ENCODE data around the gene CSNK2A3.

Gene CSNK2A3

DNA sequence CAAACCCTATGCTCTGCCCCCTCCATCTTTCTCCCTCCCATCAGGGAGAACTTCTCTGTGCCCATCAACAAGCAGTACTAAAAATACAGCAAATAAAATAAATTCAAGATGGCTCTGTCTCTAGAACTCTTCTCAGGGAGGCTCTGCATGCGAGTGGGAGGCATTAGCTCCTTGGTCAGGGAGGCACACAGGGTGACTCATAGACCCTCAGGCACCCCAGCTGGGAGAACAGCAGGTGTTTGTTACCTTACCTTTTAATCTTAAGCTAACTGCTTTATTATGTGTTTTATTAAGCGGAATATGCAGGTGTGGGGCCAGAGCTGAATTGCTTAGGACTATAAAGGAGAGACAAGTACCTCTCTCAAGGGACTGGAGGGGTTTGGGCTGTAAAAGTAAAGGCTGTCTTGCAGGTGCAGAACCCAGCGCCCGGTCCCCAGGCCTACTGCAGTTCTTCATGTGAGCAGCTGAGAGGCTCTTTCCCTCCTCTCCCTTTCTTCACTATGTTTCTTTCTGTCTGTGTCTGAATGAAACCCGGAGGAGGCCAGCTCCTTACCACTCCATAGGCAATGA lies 20.8 kb downstream of the CSNK2A3 start:
- no peak for DNase-seq

DNA sequence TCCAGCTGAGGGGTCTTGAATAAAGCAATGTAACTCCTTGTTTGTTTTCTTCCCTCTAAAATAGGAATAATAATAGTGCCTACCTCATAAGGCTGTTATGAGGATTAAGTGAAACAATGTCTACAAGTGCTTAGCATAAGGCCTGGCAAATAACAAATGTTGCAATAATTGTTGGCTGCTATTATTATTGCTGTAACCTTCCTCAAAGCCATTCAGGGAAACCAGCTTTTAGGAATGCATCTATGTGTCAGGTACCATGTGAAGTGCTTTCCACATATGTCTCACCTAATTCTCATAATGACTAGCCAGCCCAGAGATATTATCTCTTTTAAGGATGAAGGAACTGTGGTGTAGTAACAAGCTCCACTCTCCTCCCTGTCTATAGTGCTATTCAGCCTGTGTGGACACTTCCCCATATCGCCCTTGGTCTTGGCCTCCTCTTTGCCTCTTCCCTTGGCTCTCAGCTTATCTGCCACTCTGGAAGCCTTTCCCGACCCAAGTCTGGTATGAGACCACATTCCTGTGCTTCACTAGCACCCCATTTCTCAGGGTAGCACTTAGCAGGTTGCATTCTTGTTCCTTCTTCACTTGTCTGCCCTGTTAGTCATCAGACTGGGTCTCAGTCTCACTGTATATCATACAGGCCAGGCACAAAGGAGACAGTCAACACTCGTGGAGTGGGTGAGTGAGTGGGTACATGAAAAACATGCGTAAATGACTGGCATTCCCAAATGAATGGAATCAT lies 23.8 kb downstream of the CSNK2A3 start:
- DNase-seq, result no peak

DNA sequence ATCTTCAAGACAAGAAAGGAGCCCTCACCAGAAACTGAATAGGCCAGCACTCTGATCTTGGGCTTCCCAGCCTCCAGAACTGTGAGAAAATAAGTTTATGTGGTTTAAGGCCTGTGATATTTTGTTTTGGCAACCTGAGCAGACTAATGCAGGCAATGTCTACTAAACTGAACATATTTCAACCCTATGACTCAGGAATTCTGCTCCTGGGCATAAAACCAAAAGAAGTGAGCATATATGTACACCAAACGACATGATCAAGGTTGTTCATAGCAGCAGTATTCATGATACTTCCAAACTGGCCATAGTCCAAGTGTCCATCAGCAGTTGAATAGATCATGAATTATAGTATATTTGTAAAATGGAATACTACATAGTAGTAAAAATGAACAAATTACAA lies 29.0 kb downstream of the CSNK2A3 start:
- no peak for DNase-seq

DNA sequence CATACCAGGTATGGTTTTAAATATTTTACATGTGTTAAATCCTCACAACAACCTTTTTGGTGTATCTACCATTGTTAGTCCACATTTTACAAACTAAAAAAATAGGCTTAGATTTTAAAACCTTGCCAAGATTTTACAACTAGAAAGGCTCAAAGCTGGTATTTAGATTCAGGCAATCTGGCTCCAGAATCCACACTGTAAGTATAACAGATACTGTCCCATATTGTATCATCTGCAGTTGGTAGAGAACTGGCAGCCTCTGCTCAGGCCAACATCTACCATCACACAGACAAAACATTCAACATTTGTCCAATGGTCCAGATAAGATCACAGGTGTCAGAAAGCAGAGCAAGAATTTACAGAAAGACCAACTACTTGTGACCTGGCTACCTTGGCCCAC lies 30.9 kb downstream of the CSNK2A3 start:
- no peak for DNase-seq

DNA sequence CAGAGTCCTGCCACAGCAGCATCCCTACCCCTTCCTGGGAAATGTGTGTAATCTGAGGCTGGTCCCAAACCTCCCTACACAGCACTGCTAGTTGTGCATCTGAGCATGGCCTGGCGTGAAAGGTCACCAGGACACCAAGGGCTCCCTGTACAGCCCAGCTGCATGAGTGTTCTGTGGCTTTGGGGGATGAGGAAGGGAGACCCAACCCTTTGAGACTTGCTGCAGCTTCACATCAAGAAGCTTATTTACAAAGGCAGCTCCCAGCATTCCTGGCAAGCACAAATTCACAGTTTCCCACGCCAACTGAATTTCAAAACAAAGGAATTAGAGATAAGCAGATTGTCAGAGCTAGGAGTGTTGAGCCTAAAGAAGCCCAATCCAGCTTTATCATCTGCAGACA lies 32.2 kb downstream of the CSNK2A3 start:
- no peak for DNase-seq

DNA sequence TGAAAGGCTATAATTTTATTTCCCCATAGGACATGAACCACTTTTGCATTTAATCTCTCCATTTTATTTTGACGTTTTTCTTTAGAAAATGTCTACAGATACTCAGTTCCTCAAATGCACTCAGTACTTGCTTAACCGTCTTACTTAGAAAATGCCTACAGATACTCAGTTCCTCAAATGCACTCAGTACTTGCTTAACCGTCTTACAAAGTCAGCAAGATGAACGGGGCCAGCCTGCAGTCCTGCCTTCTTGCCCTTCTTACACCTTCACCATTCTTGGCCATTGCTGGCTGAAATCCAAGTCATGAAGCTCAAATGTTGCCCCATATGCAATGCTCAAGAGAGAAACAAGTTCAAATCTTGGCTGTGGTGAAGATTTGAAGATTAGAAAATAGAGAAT lies 34.1 kb downstream of the CSNK2A3 start:
- DNase-seq, result no peak

DNA sequence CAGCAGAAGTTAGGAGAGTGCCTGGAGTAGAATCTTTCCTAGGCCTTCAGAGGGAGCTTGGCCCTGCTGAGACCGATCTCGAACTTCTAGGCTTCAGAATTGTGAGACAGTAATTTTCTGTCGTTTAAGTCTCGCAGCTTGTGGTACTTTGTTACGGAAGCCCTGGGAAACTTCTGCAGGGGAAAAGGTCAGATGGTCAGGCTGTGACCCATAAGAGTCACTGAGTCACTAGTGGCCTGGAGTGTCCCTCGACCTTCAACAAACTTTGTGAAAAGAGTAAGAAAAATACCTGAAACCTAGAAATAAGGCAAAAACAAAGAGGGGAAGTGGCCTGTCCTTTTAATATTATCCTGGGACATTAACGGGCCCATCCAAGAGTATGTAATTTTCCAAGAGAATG lies 34.6 kb downstream of the CSNK2A3 start:
- no peak for DNase-seq

DNA sequence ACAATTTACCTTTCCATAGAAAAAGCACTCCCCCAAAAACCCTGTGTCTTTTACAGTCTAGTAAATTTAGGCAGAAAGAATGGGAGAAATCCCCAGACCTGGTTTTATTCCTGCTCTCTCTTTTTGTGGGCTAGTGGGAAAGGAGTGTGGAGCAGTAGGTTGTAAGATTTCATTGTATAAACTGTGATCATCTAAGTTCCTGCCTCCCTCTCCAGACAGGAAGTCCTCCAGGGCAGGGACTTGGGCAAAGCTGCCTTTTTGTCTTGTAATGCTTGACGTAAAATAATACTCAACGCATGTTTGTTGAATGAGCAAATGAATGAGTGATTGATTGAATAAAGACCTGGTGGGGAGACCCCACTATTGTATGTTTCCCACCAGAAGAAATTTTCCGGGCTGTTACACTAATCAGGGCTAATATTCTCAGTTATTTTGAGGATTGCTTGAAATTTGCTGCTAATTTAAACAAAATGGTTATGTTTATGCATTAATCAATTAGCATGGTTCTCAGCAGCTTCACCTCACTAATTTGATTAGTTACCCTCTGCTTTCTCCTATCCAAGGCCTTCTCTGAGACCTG lies 36.3 kb downstream of the CSNK2A3 start:
- DNase-seq, result no peak

DNA sequence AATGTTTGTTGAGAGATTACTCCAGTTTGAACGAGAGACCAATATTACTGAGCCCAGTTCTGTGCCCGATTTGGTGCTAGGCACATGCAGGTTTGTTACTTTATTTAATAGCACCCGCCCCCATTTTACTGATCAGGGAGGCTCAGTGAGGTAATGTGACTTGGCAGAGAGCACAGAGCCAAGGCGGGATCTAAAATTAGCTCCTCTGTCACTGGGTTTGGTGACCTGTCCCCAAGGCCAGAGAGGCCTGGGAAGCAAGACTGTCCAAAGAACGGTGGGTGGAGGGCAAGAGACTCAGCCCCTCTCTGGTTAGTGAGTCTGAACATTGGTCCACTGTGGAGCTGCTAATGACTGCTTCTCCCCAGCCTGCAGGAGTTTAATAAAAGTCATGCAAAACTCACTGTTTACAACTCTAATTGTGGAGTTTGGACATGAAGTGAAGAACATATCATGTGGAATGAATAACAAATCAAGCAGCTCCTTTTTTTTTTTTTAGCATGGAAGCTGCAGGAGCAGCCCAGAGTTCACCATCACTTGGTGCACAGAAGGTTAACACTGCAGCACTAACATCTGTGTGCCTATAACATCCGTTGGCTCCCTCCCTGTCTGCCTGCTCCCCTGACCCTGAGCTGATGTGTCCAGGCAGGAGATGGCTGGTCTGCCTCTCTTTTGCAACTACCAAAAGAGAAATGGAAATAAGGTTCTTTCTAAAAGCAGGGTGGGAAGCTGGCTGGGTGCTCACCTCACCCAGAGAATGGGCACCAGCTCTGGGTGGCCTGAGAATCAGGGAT lies 39.0 kb downstream of the CSNK2A3 start:
- DNase-seq, result no peak

DNA sequence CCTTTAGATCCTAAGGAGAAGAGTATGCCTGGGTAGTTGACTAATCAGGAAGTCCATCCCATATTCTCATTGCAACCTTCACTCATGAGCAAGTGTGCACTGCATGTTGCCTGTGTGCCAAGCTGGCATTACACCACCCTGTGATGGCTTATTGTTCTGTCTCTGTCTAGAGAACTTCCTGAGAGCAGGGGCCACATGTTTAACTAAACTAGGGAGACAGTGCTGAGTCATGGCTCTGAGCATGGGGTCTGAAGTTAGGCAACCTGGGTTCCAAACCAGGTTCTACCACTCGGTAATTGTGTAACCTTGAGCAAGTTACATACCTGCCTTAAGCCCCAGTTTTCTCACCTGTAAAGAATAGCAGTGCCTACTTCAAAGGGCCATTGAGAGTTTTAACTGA lies 39.6 kb downstream of the CSNK2A3 start:
- no peak for DNase-seq

DNA sequence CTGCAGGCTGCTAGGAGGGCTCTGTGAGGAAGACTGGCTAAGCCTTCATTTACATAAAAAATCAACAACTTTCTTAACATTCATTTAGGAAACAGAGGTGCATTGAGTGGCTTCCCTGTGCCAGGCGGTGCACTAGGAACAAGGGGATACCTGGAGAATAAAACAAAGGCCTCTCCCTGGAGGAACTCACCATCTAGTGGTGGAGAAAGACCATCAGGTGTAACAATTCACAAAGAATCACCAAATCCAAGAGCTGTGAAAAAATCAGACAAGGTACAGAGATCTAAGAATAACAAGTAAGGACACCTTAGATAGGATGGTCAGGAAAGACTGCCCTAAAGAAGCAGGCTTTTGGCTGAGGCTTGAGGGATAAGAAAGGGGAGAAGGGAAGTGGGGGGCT lies 40.3 kb downstream of the CSNK2A3 start:
- no peak for DNase-seq

DNA sequence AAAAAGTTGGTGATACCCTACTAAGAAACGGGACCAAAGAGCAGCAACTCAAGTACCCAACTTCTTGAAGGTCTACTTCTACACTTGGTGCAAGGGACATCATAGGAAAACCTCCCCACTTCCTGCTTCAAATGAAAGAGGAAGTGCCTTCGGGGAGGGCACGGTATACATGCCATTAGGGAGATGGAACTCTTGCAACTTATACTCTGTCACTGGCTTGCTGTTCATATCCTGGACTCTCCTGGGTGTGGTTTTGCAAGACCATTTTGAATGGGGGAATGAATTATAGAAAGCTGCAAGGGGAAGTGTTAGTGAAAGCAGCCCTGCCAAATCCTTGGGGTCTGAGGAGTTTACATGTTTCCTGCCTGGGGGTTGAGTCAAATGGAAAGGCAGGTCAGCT lies 41.9 kb downstream of the CSNK2A3 start:
- DNase-seq, result no peak

DNA sequence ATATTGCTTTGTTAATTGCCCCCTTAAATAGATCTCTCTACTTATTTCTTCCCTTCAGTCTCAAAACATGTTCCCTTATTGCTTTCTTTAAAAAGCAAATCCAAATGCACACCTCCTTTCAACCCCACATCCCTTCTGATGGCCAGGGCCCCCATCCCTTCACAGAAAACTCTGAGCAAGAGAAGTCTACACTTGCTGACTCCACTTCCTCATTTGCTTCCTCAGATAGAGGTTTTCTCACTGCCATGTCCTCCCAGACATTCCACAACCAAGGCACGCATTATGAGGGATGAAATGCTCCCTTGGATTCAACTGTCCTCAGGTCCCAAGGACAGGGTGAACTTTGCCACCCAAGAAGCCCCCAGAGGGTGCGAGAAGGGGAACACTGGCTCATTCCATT lies 43.1 kb downstream of the CSNK2A3 start:
- no peak for DNase-seq

DNA sequence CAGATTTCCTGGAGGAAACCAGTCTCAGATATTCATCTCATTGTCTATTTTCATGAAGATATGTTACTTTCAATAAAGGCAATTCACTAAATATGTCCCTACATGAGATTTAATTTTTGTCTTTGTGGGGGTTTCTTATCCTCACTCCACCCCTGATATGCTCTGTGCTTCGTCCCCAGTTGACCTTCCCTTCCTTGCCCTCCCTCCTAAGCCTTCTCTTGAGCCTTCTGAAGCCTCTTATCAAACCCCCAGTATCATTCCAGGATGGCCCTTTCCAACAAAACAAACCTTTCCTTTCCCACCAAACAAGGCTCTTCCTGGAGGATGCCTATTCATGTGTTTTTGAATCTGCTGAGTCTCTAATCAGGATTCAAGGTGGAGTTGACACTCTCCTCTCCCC lies 44.8 kb downstream of the CSNK2A3 start:
- no peak for DNase-seq

DNA sequence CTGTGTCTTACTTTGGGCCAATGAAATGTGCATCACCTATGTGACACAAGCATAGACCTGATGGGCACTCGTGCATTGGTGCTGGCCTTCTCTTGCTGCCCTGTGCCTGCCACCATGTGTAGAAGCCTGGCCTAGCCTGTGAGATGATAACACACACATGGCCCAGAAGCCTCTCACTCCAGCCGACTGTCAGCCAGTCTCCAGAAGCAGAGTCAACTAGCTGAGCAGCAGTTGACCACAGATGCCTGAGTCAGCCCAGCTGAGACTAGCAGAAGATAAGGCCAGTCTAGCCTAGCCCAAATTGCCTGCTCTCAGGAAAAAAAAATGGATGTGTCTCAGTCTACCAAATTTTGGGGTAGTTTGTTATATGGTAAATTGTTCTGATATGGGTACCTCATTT lies 46.2 kb downstream of the CSNK2A3 start:
- DNase-seq, result no peak

DNA sequence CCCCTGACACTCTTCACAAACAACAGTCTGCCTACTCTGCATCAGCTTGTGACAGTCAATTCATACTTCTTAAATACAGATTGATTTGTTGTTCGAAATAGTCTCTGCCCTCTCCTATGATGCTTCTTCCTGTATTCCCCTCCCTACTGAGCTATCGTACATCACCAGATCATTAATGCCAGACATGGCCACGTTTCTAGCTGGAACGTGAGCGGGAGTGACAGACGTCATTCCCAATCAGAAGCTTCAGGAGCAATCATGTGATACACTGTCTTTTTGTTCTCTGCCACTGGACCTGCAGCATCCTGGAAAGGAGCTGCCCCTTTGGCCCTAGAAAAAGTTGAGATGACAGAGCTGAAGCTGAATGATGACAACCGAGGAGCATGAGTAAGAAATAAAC lies 48.5 kb downstream of the CSNK2A3 start:
- no peak for DNase-seq

DNA sequence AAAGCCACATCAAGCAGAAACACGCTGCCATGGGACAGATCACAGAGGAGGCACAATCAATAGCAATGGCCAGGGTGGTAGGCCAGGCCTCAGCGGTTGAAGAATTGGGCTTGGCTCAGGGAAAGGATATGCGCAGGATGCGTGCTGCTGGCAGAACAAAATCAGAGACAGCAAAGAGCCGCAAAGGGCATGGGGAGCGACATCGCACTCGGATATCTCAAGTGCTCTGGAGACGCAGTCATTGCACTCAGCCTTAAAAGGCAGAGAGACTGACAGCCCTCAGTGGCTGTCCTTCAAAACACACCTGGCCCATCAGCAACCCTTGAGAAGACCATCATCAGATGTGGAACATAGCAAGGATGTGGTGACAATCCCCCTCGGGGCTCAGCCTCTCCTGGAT lies 50.5 kb downstream of the CSNK2A3 start:
- no peak for DNase-seq
